OCI-LY7 (cell line): Measurements from ENCODE around the gene DCLK1. TPM values are rescaled to one million over a fixed set of nuclear protein-coding genes. Genes with fewer than 3 reads are reported as not detected.

Experiments used
- BruUV-seq: library from RNA; stranded (reverse); fragments of 400-500 nt; replicated peaks from 2 replicates; lab custom pipeline; 2021; lab: Mats Ljungman, UMichigan
- CTCF ChIA-PET: fragments of 300-600 bp; sonication (Branson Sonifier 250); formaldehyde crosslinking; loops from one replicate; lab custom pipeline; 2022; ENCODE audit warnings: antibody characterized with exemption; ENCODE audit not compliant: unreplicated experiment; lab: Charles Lee
- POLR2A ChIA-PET: fragments of 300-600 bp; sonication (Branson Sonifier 250); formaldehyde crosslinking; loops from one replicate; lab custom pipeline; 2022; ENCODE audit warnings: antibody characterized with exemption; lab: Charles Lee
- DNase-seq: peaks from one replicate; pipeline ENCODE4 v3.0.0-alpha.2; 2015; ENCODE audit warnings: low spot score
- H2AFZ ChIP-seq: fragments of 200-600 bp; sonication (generic), shearing (Covaris generic); 2 replicates; pipeline ENCODE4 v1.6.1; 2014; ENCODE audit warnings: mild to moderate bottlenecking, antibody characterized with exemption, low read length, moderate library complexity
- H3K27ac ChIP-seq: fragments of 200-600 bp; sonication (generic); 2 replicates; pipeline ENCODE4 v1.5.1; 2014; ENCODE audit warnings: mixed run types, low read depth, mild to moderate bottlenecking, moderate library complexity, low read length, inconsistent platforms; ENCODE audit not compliant: poor library complexity, severe bottlenecking
- H3K36me3 ChIP-seq: fragments of 200-600 bp; sonication (generic); 2 replicates; pipeline ENCODE4 v1.6.1; 2014; ENCODE audit warnings: mild to moderate bottlenecking, antibody characterized with exemption, low read length, moderate library complexity, mixed read lengths; ENCODE audit not compliant: insufficient read depth
- H3K4me1 ChIP-seq: fragments of 200-600 bp; sonication (generic); 2 replicates; pipeline ENCODE4 v1.5.1; 2014; ENCODE audit warnings: mild to moderate bottlenecking, low read length; ENCODE audit not compliant: insufficient read depth, poor library complexity, severe bottlenecking
- H3K4me2 ChIP-seq: fragments of 200-600 bp; sonication (generic); 2 replicates; pipeline ENCODE4 v1.6.1; 2014; ENCODE audit warnings: mild to moderate bottlenecking, low read length
- H3K4me3 ChIP-seq: fragments of 200-600 bp; sonication (generic); 2 replicates; pipeline ENCODE4 v1.5.1; 2014; ENCODE audit warnings: mild to moderate bottlenecking, low read depth, low read length; ENCODE audit not compliant: poor library complexity, severe bottlenecking
- H3K79me2 ChIP-seq: fragments of 200-600 bp; sonication (generic); 2 replicates; pipeline ENCODE4 v1.6.1; 2016; ENCODE audit warnings: low read depth, mild to moderate bottlenecking, low read length, moderate library complexity, mixed read lengths; ENCODE audit not compliant: insufficient read depth
- H3K9me2 ChIP-seq: fragments of 200-600 bp; sonication (generic); 2 replicates; pipeline ENCODE4 v1.6.1; 2016; ENCODE audit warnings: mild to moderate bottlenecking, low read length, mixed read lengths; ENCODE audit not compliant: insufficient read depth
- H3K9me3 ChIP-seq: fragments of 200-600 bp; sonication (generic); 2 replicates; pipeline ENCODE4 v1.6.1; 2014; ENCODE audit warnings: mild to moderate bottlenecking, mixed run types, low read length, mixed read lengths
- H4K20me1 ChIP-seq: fragments of 200-600 bp; sonication (generic); 2 replicates; pipeline ENCODE4 v1.6.1; 2014; ENCODE audit warnings: mild to moderate bottlenecking, antibody characterized with exemption, low read length, moderate library complexity, mixed read lengths; ENCODE audit not compliant: insufficient read depth
- EZH2phosphoT487 ChIP-seq: fragments of 200-600 bp; sonication (generic); IDR thresholded peaks from 2 replicates; pipeline ENCODE4 v1.6.1; 2018; ENCODE audit warnings: low read depth, borderline replicate concordance, mild to moderate bottlenecking, mixed run types, antibody characterized with exemption, low read length, moderate library complexity, mixed read lengths
- intact Hi-C: fragments of 100-400 bp; cut with micrococcal nuclease; formaldehyde crosslinking; loops from one replicate; pipeline ENCODE4 v1.10.0; 2022; ENCODE audit not compliant: unreplicated experiment
- total RNA-seq, 2 experiments: library from RNA; depleted of rRNA in 1 of 2; stranded (reverse); fragments of >200 nt in 1 of 2; shearing (Covaris generic) in 1 of 2; gene quantifications; 2 replicates each; pipeline ENCODE4 v1.2.3, GENCODE V29; 2014 to 2022
- TF ChIP-seq, protein P1 (sequence below): fragments of 200-600 bp; sonication (generic); conservative IDR thresholded peaks from 2 replicates; pipeline ENCODE4 v1.5.1; 2014; ENCODE audit warnings: mild to moderate bottlenecking, antibody characterized with exemption, low read length, moderate library complexity, mixed read lengths

Gene DCLK1
- total RNA-seq, 2 experiments from 2014 or later, result not detected

DNA sequence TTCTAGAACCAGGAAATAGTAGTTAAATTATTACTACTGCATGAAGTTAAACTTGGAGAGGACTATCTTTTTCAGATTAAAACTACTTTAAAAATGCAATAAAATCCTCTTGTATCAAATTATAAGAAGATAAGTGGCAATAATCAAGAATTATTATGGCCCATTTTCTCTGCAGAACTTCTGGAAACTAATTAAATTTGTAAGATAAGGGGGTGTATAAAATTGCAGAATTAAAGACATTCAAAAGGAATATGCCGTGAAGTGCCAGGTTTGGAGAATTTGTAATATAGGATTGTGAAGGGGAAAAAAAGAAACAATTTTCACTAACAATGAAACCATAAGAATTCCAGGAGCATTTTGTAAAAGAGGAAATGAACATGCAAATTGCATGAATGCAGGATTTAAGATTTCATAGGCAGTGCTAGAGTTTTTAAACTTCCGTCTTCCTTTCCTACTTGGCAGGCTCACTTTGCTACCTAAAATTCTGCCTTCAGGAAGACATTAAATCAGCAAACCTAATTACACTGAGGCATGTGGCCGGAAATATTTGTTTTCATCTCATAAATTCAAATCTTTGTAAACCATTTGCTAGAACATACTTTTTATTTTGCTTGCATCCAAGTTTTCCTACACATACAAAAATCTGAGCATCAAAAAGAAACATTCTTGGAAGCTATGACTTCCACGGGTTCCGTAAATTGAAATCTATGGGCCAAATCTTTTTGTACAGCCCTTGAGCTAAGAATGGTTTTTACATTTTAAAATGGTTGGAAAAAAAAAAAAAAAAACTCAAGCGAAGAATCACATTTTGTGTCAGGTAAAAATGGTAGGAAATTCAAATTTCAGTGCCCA is 166.9 kb downstream of the DCLK1 start:
- Histone ChIP-seq H3K79me2 (no peaks in the 10 kb centered on the region), H3K36me3 (no peaks in the 10 kb centered on the region), H3K4me3 (no peak overlapping the region), H3K27ac (no peak overlapping the region), H3K4me2 (no peak overlapping the region), H3K4me1 (no peaks in the 10 kb centered on the region), H3K9me2 (no peaks in the 10 kb centered on the region), H2AFZ (no peak overlapping the region), H4K20me1 (no peaks in the 10 kb centered on the region), H3K9me3 (no peaks in the 10 kb centered on the region)
- no TSS peak for BruUV-seq
- CTCF ChIA-PET, result no interaction called here
- no peak for DNase-seq
- TF ChIP-seq EZH2phosphoT487, result no peak
- TF ChIP-seq, protein P1, sequence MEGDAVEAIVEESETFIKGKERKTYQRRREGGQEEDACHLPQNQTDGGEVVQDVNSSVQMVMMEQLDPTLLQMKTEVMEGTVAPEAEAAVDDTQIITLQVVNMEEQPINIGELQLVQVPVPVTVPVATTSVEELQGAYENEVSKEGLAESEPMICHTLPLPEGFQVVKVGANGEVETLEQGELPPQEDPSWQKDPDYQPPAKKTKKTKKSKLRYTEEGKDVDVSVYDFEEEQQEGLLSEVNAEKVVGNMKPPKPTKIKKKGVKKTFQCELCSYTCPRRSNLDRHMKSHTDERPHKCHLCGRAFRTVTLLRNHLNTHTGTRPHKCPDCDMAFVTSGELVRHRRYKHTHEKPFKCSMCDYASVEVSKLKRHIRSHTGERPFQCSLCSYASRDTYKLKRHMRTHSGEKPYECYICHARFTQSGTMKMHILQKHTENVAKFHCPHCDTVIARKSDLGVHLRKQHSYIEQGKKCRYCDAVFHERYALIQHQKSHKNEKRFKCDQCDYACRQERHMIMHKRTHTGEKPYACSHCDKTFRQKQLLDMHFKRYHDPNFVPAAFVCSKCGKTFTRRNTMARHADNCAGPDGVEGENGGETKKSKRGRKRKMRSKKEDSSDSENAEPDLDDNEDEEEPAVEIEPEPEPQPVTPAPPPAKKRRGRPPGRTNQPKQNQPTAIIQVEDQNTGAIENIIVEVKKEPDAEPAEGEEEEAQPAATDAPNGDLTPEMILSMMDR, result no peak
- intact Hi-C loops, result no loop called here
- POLR2A ChIA-PET, result no interaction called here

DNA sequence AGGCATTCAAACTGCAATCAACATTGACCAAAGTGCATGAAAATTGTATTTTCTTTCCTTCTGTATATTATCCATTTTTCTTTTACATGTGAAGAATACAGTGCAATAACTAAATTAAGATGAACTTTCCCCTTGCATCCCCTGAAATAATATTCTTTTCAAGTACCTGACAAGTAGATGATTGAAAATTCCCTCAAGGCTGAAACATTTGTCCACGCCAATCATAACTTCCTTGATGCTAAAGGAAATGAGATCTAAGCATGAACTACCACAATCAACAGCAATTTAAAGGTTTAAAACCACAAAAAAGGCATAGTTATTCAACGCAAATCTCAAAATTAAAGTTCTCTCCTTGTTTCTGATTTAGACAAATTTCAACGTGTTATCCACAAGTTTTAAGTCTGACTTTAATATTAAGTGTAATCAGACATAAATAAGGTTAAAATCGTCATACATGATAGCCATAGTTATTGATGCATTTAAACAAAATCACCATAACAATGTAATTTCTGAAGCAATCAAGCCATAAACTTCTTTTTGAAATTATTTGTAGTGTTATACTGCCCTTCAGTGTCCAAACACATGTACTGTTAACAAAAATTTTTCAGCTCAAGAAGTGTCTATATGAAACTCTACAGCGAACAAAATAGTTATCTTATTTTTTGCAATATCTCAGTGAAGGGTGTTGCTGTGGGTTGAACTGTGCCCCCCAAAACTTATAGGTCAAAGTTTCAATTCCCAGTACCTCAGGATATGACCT is 169.5 kb downstream of the DCLK1 start:
- Histone ChIP-seq H3K9me2 (no peaks in the 10 kb centered on the region), H3K9me3 (no peaks in the 10 kb centered on the region), H3K4me3 (no peak overlapping the region), H3K4me1 (no peaks in the 10 kb centered on the region), H3K4me2 (no peak overlapping the region), H2AFZ (no peak overlapping the region; the same call in 1 of the 2 replicates), H4K20me1 (no peaks in the 10 kb centered on the region), H3K79me2 (no peaks in the 10 kb centered on the region), H3K36me3 (no peaks in the 10 kb centered on the region), H3K27ac (no peak overlapping the region)
- no TSS peak for BruUV-seq
- CTCF ChIA-PET, result no interaction called here
- POLR2A ChIA-PET, result no interaction called here
- TF ChIP-seq, protein P1, result no peak
- no peak for TF ChIP-seq EZH2phosphoT487
- no peak for DNase-seq
- intact Hi-C loops, result no loop called here
